HepG2 (cell line): ENCODE data around the gene S100P. TPM values are rescaled to one million over a fixed set of nuclear protein-coding genes. Genes with fewer than 3 reads are reported as not detected.

Source experiments
- CEBPG ChIP-seq: IDR thresholded peaks from 2 replicates; pipeline ENCODE4 v1.6.1; 2016
- FLYWCH1 ChIP-seq: sonication (generic); formaldehyde crosslinking; IDR thresholded peaks from 2 replicates; pipeline ENCODE4 v1.8.1; 2023; ENCODE audit warnings: mild to moderate bottlenecking, missing genetic modification reagents
- GATAD1 ChIP-seq: IDR thresholded peaks from 2 replicates; pipeline ENCODE4 v1.6.1; 2016; ENCODE audit warnings: missing genetic modification reagents, missing compliant biosample characterization
- HNF4G ChIP-seq, 2 experiments: sonication (generic) in 1 of 2; formaldehyde crosslinking in 1 of 2; IDR thresholded peaks; 2 replicates each; pipeline versions ENCODE4 v1.4.0 to v1.6.1; 2011 to 2020; ENCODE audit warnings: borderline replicate concordance in 2 of 2, low read depth in 2 of 2, mild to moderate bottlenecking in 2 of 2, low read length in 1 of 2, missing genetic modification reagents in 1 of 2, moderate library complexity in 1 of 2
- IRF2 ChIP-seq: IDR thresholded peaks from 2 replicates; pipeline ENCODE4 v1.6.1; 2018; ENCODE audit warnings: missing genetic modification reagents, missing compliant biosample characterization
- MIER3 ChIP-seq: IDR thresholded peaks from 2 replicates; pipeline ENCODE4 v1.6.1; 2016; ENCODE audit warnings: missing compliant biosample characterization, borderline replicate concordance
- NCOA5 ChIP-seq: sonication (generic); formaldehyde crosslinking; IDR thresholded peaks from 2 replicates; pipeline ENCODE4 v1.4.0; 2020; ENCODE audit warnings: missing genetic modification reagents
- NR2C2 ChIP-seq: sonication (generic); formaldehyde crosslinking; IDR thresholded peaks from 2 replicates; pipeline ENCODE4 v1.4.0; 2020; ENCODE audit warnings: missing genetic modification reagents, mild to moderate bottlenecking, moderate library complexity, borderline replicate concordance
- PAWR ChIP-seq: sonication (generic); formaldehyde crosslinking; IDR thresholded peaks from 2 replicates; pipeline ENCODE4 v1.4.0; 2020; ENCODE audit warnings: missing genetic modification reagents, mild to moderate bottlenecking, borderline replicate concordance
- PITX1 ChIP-seq: sonication (generic); formaldehyde crosslinking; IDR thresholded peaks from 2 replicates; pipeline ENCODE4 v1.5.1; 2020; ENCODE audit warnings: mild to moderate bottlenecking, missing genetic modification reagents
- PPARG ChIP-seq: conservative IDR thresholded peaks from 2 replicates; pipeline ENCODE4 v1.6.1; 2016; ENCODE audit warnings: missing biosample characterization, missing genetic modification reagents
- SMAD3 ChIP-seq: sonication (generic); formaldehyde crosslinking; IDR thresholded peaks from 2 replicates; pipeline ENCODE4 v1.4.0; 2020; ENCODE audit warnings: missing genetic modification reagents
- THAP11 ChIP-seq: IDR thresholded peaks from 2 replicates; pipeline ENCODE4 v1.6.1; 2016; ENCODE audit warnings: missing biosample characterization, missing genetic modification reagents
- ZNF230 ChIP-seq: sonication (generic); formaldehyde crosslinking; IDR thresholded peaks from 2 replicates; pipeline ENCODE4 v1.4.0; 2020; ENCODE audit warnings: mild to moderate bottlenecking, missing genetic modification reagents
- ZNF678 ChIP-seq: sonication (generic); formaldehyde crosslinking; IDR thresholded peaks from 2 replicates; pipeline ENCODE4 v1.4.0; 2020; ENCODE audit warnings: mild to moderate bottlenecking, missing genetic modification reagents
- ZNF703 ChIP-seq: sonication (generic); formaldehyde crosslinking; IDR thresholded peaks from 2 replicates; pipeline ENCODE4 v1.5.1; 2020; ENCODE audit warnings: missing genetic modification reagents, mild to moderate bottlenecking, moderate library complexity, borderline replicate concordance
- ZNF782 ChIP-seq: sonication (generic); formaldehyde crosslinking; IDR thresholded peaks from 2 replicates; pipeline ENCODE4 v1.4.0; 2020; ENCODE audit warnings: missing genetic modification reagents, mild to moderate bottlenecking, borderline replicate concordance
- ZSCAN22 ChIP-seq: sonication (generic); formaldehyde crosslinking; IDR thresholded peaks from 2 replicates; pipeline ENCODE4 v1.4.0; 2020; ENCODE audit warnings: mild to moderate bottlenecking, missing genetic modification reagents
- polyA plus RNA-seq, 8 experiments: library from polyadenylated mRNA; depleted of rRNA in 3 of 8; stranded (reverse) in 7 of 8; unstranded in 1 of 8; fragments of >200 nt; fragmentation: Illumina TruSeq in 4 of 8; extraction: Trizol in 4 of 8; gene quantifications; 2 replicates each; pipeline versions ENCODE4 v1.2.1 to v1.2.3, GENCODE V29; 2011 to 2016; ENCODE audit warnings: low read depth in 4 of 8, missing spikeins in 1 of 8, mixed read lengths in 1 of 8; ENCODE audit not compliant: insufficient read depth in 1 of 8
- total RNA-seq, 5 experiments: library from RNA; depleted of rRNA; stranded (reverse); fragments of >200 nt; fragmentation: Illumina TruSeq; extraction: Trizol; gene quantifications; 2 replicates each; pipeline ENCODE4 v1.2.3, GENCODE V29; 2016; ENCODE audit warnings: low read depth in 1 of 5
- TF ChIP-seq, protein P1 (sequence below): sonication (generic); formaldehyde crosslinking; IDR thresholded peaks from 2 replicates; pipeline ENCODE4 v1.4.0; 2020; ENCODE audit warnings: missing genetic modification reagents, borderline replicate concordance
- TF ChIP-seq, protein P2 (sequence below): fragments of 450-650 bp; IDR thresholded peaks from 2 replicates; pipeline ENCODE4 v1.6.1; 2017; ENCODE audit warnings: mild to moderate bottlenecking
- TF ChIP-seq, protein P3 (sequence below), 2 experiments: sonication (generic) in 1 of 2; formaldehyde crosslinking in 1 of 2; IDR thresholded peaks; 2 replicates each; pipeline versions ENCODE4 v1.5.1 to v1.6.1; 2011 to 2020; ENCODE audit warnings: borderline replicate concordance in 1 of 2, low read depth in 1 of 2, low read length in 1 of 2, mild to moderate bottlenecking in 1 of 2, missing genetic modification reagents in 1 of 2, moderate library complexity in 1 of 2

The S100P gene
- total and polyA plus RNA-seq, 2 of the 13 experiments (the other 11 are each of a cell fraction or from before 2014, with no cell fraction given), result 278 to 1,649 TPM

DNA sequence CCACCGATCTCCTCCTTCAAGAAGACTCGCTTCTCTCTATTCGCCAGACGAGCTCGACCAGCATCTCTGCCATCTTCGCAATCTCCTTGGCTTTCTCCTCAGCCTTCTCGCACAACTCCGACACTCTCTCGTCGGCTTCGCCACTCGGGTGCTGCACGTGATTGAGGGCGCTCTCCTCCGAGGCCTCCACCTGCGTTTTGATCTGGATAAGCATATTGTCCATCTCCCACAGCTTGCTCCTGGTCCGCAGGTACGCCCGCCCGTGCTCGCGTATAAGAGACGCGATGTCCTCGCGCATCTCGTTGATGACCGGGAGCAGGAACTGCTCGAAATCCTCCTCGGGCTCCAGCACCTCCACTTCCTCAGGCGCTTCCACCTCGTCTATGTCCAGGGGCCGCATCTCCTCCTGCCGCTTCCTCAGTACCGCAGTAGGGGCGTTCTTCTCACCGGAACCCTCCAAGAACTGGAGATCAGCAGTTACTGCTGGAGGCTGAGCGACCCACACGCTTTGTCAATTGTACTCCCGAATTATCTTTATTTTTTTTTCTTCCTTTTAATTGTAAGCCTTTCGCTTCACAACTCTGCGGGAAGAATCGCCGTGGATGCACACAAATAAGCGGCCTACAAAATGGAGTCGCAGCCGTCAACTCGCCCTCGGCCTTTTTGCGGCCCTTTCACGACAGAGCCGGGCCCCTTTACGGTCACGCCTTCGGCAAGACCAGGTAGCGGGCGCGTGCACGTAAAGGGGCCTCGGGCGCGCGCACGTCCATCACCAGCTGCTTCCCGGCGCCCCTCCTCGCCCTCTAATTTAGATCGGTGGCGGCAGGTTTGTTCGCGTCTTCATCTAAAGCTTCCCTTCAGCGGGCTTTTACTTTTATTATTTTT, 15.8 kb downstream of the S100P start, which contains the start of gene MRFAP1L1 (continued):
- TF ChIP-seq, protein P1, sequence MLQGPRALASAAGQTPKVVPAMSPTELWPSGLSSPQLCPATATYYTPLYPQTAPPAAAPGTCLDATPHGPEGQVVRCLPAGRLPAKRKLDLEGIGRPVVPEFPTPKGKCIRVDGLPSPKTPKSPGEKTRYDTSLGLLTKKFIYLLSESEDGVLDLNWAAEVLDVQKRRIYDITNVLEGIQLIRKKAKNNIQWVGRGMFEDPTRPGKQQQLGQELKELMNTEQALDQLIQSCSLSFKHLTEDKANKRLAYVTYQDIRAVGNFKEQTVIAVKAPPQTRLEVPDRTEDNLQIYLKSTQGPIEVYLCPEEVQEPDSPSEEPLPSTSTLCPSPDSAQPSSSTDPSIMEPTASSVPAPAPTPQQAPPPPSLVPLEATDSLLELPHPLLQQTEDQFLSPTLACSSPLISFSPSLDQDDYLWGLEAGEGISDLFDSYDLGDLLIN, result no peak
- TF ChIP-seq, protein P2, sequence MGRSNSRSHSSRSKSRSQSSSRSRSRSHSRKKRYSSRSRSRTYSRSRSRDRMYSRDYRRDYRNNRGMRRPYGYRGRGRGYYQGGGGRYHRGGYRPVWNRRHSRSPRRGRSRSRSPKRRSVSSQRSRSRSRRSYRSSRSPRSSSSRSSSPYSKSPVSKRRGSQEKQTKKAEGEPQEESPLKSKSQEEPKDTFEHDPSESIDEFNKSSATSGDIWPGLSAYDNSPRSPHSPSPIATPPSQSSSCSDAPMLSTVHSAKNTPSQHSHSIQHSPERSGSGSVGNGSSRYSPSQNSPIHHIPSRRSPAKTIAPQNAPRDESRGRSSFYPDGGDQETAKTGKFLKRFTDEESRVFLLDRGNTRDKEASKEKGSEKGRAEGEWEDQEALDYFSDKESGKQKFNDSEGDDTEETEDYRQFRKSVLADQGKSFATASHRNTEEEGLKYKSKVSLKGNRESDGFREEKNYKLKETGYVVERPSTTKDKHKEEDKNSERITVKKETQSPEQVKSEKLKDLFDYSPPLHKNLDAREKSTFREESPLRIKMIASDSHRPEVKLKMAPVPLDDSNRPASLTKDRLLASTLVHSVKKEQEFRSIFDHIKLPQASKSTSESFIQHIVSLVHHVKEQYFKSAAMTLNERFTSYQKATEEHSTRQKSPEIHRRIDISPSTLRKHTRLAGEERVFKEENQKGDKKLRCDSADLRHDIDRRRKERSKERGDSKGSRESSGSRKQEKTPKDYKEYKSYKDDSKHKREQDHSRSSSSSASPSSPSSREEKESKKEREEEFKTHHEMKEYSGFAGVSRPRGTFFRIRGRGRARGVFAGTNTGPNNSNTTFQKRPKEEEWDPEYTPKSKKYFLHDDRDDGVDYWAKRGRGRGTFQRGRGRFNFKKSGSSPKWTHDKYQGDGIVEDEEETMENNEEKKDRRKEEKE, result no peak
- TF ChIP-seq HNF4G (IDR thresholded peaks at IDR 0.05; ENCODE audit: borderline replicate concordance, low read depth, low read length), result no peak
- no peak for TF ChIP-seq HNF4G (CRISPR knock-in tag; IDR thresholded peaks at IDR 0.05; ENCODE audit: borderline replicate concordance, low read depth)
- TF ChIP-seq ZNF703 (CRISPR knock-in tag), result peak; percentile 93
- no peak for TF ChIP-seq NCOA5 (CRISPR knock-in tag)
- TF ChIP-seq PAWR (CRISPR knock-in tag), result no peak
- TF ChIP-seq GATAD1, result peak; percentile 93
- peak; percentile 51; the same call in 1 of the 2 replicates for TF ChIP-seq IRF2 (CRISPR knock-in tag)
- TF ChIP-seq PITX1 (CRISPR knock-in tag), result peak; percentile 72; the same call in 1 of the 2 replicates
- peak; percentile 60; the same call in 1 of the 2 replicates for TF ChIP-seq NR2C2 (CRISPR knock-in tag)
- TF ChIP-seq SMAD3 (CRISPR knock-in tag), result peak; percentile 43
- 0 out of 2 replicates have a peak, but pooled peaks have one; percentile 24 for TF ChIP-seq ZNF678 (CRISPR knock-in tag)
- no peak for TF ChIP-seq ZSCAN22 (CRISPR knock-in tag)
- TF ChIP-seq, protein P3, sequence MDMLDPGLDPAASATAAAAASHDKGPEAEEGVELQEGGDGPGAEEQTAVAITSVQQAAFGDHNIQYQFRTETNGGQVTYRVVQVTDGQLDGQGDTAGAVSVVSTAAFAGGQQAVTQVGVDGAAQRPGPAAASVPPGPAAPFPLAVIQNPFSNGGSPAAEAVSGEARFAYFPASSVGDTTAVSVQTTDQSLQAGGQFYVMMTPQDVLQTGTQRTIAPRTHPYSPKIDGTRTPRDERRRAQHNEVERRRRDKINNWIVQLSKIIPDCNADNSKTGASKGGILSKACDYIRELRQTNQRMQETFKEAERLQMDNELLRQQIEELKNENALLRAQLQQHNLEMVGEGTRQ (IDR thresholded peaks at IDR 0.05; ENCODE audit: low read depth, low read length), result no peak
- TF ChIP-seq, protein P3 (CRISPR knock-in tag; IDR thresholded peaks at IDR 0.05; ENCODE audit: borderline replicate concordance), result no peak
- 0 out of 2 replicates have a peak, but pooled peaks have one; percentile 10 for TF ChIP-seq PPARG
- no peak for TF ChIP-seq ZNF230
- TF ChIP-seq CEBPG, result no peak; the same call in 1 of the 2 replicates
- TF ChIP-seq MIER3, result peak; percentile 75; the same call in 1 of the 2 replicates
- TF ChIP-seq THAP11 (CRISPR knock-in tag), result peak; percentile 93
- TF ChIP-seq ZNF782, result peak; percentile 70; the same call in 1 of the 2 replicates
- TF ChIP-seq FLYWCH1 (CRISPR knock-in tag), result no peak
